ENCODE data around the gene PLA2R1.

PLA2R1 gene

GRCh38 chr2:160075171-160075570 lies 12.8 kb upstream of the PLA2R1 start:
- Histone ChIP-seq H3K36me3 (replicated peaks) (no peaks in the 10 kb centered on the region), H3K4me3 (ENCODE audit: low read depth, low read length) (no peak overlapping the region), H3K27me3 (replicated peaks) (no peaks in the 10 kb centered on the region), H3K27ac (peak overlapping the region; percentile 41)
- in situ Hi-C loops (cut with HindIII; ENCODE audit: low pct_ligation_motif_present, low sequenced_read_pairs) = no loop called here
- TF ChIP-seq CTCF (IDR thresholded peaks at IDR 0.05; ENCODE audit: low read depth, low read length, missing control alignments) = no peak
- DNase-seq = peak; percentile 95

GRCh38 chr2:160073284-160073888 lies 11.0 kb upstream of the PLA2R1 start:
- TF ChIP-seq CTCF (IDR thresholded peaks at IDR 0.05; ENCODE audit: low read depth, low read length, missing control alignments) = no peak
- Histone ChIP-seq H3K27me3 (replicated peaks) (no peaks in the 10 kb centered on the region), H3K36me3 (replicated peaks) (no peaks in the 10 kb centered on the region), H3K4me3 (ENCODE audit: low read depth, low read length) (no peak overlapping the region), H3K27ac (no peak overlapping the region)
- no peak for DNase-seq
- in situ Hi-C loops (cut with HindIII; ENCODE audit: low pct_ligation_motif_present, low sequenced_read_pairs) = no loop called here

GRCh38 chr2:160068906-160069305 lies 6.5 kb upstream of the PLA2R1 start:
- Histone ChIP-seq H3K27me3 (replicated peaks) (no peaks in the 10 kb centered on the region), H3K36me3 (replicated peaks) (no peaks in the 10 kb centered on the region), H3K4me3 (ENCODE audit: low read depth, low read length) (no peak overlapping the region), H3K27ac (no peak overlapping the region)
- DNase-seq = no peak
- in situ Hi-C loops (cut with HindIII; ENCODE audit: low pct_ligation_motif_present, low sequenced_read_pairs) = no loop called here
- no peak for TF ChIP-seq CTCF (IDR thresholded peaks at IDR 0.05; ENCODE audit: low read depth, low read length, missing control alignments)

- DNase-seq = no peak
- Histone ChIP-seq H3K27ac (no peak overlapping the region), H3K27me3 (replicated peaks) (no peaks in the 10 kb centered on the region), H3K4me3 (ENCODE audit: low read depth, low read length) (no peak overlapping the region), H3K36me3 (replicated peaks) (no peaks in the 10 kb centered on the region)
- no peak for TF ChIP-seq CTCF (IDR thresholded peaks at IDR 0.05; ENCODE audit: low read depth, low read length, missing control alignments)
- in situ Hi-C loops (cut with HindIII; ENCODE audit: low pct_ligation_motif_present, low sequenced_read_pairs) = no loop called here
These were observed 2.5 kb upstream of the PLA2R1 start for GRCh38 chr2:160064916-160065315.

- TF ChIP-seq CTCF (IDR thresholded peaks at IDR 0.05; ENCODE audit: low read depth, low read length, missing control alignments) = no peak
- no peak for DNase-seq
- Histone ChIP-seq H3K27me3 (replicated peaks) (no peaks in the 10 kb centered on the region), H3K4me3 (ENCODE audit: low read depth, low read length) (no peak overlapping the region), H3K36me3 (replicated peaks) (no peaks in the 10 kb centered on the region), H3K27ac (no peak overlapping the region)
- in situ Hi-C loops (cut with HindIII; ENCODE audit: low pct_ligation_motif_present, low sequenced_read_pairs) = no loop called here
These were observed 1.6 kb upstream of the PLA2R1 start for GRCh38 chr2:160063879-160064612.

Measured in brain microvascular endothelial cell (primary cell).